ENCODE results near the gene WWTR1.

Gene WWTR1

DNA sequence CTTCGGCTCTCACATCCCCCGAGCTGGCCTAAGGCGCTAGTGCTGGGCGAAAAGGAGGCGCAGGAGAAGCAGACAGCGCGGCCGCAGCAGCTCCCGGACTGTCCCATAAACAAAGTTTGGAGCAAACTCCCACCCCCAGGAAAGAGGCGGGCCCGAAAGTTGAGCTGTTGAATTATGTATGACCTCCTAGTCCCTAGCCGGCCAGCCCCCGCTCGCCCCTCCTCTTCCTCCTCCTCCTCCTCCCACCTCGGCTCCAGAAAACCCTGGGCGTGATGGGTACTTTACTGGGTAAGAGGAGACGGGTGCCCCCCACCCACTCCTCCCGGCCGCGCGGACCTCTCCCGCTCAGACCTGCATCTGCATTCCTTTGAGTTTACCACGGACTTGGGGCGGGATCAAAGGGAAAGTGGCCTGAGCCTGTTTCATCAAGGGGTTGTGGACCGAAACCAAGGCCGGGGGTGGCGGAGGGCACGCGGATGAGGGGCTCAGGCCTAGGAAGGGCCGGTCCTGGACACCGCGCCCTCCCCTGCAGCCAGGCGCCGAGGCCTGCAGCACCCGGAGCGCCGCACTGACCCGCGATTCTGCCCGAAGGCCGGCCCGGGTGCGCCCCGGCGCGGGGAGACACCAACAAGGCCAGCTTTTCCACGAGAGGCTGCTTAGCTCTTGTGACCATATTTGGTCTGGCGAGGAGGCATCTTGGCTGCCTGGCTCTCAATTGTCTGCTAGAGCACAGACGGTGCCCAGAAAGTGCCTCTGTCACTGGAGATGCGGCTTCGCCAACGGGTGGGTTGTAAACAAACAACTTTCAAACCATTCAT lies at the start of gene WWTR1:
Gene WWTR1, minus strand, starts transcription at position 100 of the 818 bp plus-strand sequence. CDS start 719 bp downstream, outside the sequence.
- no peak for DNase-seq

DNA sequence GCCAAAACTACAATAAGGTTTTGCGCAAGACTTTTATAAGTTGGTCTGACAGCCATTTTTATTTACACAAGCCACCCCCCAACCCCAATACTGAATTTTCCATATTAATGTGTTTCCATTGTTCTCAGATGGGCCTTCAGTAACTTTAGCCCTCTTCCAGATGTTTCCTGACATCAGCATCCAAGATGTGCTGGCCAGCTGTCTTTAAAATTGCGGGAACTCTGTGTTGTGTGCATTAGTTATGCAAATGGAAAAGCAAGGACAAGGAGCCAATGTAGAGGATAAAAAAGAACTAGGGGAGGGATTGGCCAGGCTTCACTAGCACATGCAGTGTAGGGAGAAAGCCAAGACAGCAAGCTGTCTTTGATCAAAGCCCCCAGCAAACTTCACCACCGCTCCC lies 49.1 kb upstream of the WWTR1 start:
- DNase-seq = no peak

DNA sequence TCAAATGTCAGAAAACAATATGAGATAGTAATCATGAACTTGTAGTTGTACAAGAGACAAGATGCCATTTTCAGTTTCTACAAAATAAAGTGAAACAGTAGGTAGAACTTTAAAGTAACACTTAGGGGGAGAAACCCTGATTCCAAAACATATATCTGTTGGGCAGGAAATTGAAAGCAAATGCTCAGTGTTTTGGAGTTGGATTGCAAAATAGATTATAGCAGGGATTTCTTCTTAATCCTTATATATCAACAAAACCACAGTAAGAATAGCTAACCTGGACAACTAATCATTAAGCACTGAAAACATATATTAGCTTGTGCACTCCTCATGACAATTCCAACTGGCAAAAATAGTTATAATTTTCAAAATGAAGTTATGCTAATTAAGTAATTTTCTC lies 47.6 kb upstream of the WWTR1 start:
- DNase-seq = no peak

DNA sequence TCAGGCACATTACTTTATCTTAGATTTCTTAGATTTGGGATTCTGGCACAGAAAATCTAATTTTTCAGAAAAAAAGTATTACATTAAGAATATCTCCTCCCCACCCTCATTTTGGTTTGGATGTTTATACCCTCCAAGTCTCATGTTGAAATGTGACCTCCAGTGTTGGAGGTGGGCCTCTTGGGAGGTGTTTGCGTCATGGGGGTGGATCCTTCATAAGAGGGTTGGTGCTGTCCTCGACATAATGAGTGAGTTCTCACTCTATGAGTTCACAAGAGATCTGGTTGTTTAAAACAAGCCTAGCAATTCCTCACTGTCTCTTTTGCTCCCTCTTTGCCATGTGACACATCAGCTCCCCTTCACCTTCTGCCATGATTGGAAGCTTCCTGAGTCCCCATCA lies 45.6 kb upstream of the WWTR1 start:
- DNase-seq = no peak

DNA sequence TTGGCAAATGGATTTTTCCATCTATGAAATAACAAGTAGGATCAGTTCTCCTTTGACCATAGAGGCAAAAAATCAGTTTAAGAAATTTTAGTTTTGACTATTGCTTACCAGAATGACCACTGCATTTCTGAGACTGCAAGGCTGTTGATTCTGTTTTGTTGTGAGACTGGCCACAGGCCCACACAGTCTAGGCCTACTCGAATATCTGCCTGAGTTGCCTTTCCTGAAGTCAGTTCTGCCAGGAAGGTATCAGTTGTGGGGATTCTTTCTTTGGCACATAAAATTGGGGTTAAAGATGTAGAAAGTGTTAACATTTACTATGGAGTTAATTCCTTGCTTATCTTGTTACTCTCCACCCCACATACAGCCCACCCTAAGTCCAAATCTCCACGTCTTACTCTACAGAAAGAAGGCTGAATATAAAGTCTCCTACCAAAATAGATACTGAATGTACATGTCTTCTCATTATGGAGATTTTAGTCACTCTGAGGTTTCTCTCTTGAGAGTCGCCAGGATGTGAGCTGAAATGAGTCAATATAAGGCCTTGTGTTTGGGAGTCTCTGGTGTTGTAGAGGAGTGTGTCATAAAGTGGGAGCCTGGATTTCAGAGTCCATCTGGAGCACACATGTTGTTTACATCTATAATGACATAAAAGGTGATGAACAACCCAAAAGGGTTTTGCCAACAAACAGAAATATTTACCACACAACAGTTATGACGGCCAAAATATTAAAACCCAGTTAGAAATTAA lies 45.0 kb upstream of the WWTR1 start:
- no peak for DNase-seq

DNA sequence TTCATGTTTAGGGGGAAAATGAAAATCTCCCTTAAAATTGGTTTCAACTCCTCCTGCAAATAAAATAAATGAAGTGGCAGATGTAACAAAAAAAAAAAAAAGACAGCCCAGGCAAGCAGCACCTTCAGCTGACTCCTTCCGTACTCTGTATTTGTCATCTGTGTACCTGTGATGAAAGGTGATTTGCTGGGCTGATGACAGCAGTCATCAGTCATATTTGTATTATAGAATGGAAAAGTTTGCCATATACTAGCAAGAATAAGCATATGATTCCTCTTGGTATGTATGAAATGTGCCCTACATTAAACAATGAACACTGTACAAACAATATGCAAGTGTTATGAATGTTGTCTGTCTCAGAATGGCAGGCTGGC lies 44.1 kb upstream of the WWTR1 start:
- no peak for DNase-seq

DNA sequence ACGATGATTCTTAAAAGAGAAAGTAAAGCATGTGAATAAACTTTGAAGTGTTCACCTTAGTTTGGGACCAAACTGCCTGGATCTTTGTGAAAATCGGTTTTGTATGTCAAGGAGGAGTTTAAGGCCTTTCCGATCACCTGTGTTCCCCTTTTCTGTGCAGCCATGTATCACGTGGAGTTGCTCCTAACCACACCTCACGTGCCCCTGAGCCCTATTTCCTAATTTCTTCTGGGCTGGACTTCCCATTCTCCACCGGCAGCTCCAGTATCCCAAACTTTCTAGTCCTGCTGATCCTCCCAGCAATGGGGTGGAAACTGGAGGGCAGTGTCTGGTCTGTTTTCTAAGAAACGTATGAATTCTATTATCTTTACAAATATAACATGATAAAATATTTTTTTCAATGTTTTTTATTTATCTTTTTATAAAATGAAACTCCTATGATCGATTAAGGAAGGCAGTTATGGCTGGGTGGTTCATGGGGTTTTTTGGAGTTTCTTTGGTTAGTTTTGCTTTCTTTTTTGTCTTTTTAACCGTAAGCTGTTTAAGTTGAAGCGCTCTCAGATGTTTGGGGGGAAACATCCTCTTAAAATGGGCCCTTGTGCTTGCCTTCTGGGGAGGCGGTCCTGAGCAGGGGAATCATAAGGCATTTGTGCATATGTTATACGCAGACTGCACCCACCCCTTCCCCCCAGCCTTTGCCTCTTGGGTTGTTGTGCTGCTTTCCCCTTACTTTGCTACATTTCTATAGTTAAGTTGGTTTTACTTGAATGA lies 43.6 kb upstream of the WWTR1 start:
- DNase-seq = no peak

DNA sequence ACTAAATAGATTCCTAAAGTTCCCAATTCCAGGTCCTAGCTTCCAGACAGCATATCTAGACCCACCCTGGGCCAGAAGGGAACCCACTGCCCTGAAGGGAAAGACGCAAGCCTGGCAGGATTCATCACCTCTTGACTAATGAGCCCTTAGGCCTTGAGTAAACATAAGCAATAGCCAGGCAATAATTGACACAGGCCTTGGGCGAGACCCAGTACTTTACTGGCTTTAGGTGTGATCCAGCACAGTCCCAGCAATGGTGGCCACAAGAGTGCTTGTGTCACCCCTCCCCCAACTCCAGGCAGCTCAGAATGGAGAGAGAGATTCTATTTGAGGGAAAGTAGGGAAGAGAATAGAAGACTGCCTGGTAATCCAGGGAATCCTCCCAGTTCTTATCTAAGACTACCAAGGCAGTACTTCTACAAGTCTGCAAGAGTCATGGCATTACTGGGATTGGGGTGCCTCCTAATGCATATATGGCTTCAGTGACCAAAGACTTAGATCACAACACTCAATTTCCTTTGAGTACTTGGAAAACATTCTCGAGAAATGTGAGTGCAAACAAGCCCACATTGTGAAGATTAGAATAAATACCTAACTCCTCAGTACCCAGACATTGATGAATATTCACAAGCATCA lies 30.4 kb upstream of the WWTR1 start:
- no peak for DNase-seq

DNA sequence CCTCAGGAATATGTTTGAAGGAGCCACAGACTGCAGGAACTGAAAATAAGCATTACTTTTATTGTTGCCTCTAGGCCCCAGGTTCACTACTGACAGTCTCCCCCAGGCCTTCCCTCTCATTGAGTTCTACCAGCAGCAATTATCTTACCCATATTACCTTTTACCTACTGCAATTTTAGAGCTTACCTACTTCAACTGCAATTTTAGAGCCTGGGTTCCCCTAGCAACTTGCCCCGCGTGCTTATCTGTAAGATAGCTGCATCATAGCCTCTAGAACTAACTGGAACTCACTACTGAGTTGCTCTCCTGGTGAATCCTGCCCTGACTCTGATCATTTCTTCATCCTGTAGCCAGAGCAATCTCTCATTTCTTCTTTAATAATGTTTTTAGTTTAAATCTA lies 29.2 kb upstream of the WWTR1 start:
- no peak for DNase-seq

DNA sequence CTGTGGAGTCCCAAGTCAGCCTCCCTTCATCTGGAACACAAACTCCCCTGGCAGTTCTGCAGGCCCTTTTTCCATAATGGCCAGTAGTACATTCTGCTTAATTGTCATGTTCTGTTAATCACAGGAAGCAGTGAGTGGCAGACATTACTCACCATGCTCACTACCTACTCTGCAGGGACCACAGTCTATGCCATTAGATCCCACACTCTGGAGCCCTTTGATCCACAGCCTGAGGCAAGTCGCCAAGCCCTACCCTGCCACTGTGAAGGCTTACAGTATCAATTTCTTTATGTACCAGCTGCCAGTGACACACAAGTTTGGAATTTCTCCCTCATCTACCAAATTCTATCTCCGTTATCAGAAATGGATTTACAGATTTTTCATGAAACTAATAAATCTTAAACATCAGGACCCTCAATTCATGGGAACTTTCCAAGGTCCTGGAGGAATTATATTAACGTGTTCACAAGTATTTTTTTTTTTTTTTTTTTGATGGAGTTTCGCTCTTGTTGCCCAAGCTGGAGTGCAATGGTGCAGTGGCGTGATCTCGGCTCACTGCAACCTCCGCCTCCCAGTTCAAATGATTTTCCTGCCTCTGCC lies 20.6 kb upstream of the WWTR1 start:
- no peak for DNase-seq

DNA sequence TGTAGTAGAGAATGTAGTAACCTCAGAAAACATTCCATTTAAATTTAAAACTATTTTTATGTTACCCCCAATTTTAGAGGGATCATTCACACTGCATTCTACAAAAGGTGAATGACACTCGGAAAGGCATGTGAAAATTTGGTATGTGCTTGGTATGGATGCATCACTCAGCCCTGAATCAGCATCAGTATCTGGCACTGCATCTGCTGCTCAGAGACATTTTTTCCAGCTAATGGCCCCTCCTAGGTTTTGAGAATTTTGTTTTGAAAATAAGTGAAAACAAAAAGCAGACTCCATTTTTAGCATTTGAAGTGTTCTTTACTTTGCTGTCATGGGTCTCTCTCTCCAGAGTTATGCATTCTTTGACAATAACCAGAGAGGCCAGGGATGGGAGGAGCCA lies 15.6 kb upstream of the WWTR1 start:
- DNase-seq = no peak

DNA sequence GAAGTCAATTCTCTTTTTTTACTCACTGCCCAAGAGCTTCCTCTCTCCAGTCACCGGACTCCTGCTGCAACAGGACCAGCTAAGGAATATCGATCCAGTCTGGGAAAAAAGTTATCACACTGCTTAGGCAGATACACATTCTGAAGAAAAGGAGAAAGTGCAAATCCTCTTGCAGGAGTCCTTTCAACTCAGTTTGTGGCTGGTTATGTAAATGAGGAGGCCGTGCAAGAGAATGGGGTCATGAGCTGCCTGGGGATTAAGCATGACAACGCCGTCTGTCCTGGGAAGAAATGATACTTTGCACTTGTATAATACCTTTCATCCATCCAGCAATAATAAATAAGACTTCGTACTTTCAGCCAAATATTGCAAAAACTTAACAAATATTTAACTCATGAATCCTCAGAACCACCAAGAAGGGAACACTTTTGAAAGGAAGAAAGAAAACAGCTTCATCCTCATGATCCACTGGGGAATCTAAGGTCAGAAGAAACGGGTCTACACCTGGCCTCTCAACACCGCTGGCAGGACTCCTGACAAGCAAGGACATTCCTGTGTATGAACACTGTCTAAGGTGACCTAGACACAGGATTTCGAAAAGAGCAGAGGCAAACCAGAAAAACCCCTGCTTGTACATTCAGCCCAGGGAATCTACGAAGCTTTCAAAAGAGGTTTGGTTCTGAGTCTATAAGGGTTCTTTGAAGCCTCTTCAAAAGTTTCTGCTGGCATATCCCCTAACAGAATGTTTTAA lies 13.1 kb upstream of the WWTR1 start:
- no peak for DNase-seq

DNA sequence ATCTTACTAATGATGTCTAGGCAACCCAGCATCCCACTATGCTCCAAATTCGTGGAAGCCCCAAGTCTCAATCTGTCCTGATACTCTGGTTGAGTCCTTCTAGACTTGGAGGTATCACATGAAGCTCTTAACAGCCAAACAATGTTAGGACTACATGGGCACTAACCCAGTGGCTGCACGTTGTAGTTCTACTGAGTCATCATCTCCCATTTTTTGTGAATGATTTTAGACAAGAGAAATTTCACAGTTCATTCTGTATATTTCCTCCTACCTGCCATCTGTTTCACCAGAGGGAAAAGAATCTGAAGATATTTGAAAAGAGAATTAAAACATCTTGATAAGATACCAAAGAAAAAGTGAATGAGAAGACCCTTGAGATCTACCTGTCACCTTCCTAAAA lies 9.8 kb upstream of the WWTR1 start:
- DNase-seq = no peak

DNA sequence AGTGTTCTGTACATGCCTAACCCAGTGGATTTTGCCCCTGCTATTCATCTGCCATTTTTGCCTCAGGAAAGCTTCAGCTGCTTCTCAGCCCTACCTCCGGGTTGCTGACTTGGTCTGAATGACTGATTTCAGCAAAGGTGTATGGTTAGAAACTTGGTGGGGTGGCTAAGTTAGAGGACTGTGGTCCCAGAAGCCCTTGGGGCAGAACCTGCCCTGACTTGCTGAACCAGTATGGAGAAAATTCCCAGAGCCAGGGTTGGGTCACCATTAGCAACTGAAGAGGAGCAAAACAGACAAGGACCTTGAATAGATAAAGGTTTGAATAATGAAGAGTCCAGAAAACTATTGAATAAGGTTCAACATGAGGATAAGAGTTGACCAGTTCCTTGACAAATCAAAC lies 6.1 kb upstream of the WWTR1 start:
- no peak for DNase-seq

DNA sequence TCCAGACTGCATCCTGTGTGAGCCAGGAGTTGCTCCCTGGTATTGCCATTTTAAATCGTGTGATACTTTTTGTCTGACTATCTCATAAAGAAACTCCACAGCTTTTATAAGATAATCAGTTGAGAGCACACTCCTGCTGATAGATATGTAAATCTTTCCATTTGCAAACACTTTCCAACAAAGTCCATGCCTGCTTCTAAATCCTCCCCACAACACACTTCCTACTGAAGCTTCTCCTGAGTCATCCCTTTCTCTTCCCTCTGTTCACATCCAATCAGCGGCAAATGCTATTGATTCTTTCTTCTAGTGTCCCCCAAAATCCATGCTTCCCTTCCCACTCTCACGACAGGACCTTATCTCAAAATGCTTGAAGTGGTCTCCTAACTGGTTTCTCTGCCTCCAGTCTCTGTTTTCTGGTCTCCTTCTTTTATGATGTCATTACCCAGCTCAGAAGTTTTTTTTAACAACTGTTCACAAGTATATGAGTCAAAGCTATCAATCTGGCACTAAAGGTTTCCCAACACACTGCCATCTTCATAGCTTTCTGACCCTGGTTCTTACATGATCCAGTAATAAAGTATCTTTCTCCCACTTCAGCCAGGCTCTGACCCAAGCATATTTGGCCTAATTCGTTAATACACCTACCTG lies 4.5 kb upstream of the WWTR1 start:
- DNase-seq = no peak

DNA sequence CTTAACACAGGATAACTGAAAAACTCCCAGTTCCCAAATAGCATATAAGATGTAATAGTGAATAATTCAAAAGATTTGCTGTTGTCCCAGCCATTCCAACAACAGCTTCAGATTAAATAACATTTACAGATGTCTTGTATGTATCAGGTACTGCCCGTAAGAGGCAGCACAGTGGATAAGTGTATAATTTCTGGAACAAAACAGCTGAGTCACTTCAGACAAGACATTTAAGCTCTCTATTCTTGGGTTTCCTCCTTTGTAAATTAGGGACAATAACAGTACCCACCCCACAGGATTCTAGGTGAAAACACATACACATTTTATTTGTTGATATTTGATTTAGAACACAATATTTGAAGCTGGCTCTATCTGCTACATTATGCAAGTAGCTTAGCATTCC lies 2.6 kb upstream of the WWTR1 start:
- DNase-seq = no peak

DNA sequence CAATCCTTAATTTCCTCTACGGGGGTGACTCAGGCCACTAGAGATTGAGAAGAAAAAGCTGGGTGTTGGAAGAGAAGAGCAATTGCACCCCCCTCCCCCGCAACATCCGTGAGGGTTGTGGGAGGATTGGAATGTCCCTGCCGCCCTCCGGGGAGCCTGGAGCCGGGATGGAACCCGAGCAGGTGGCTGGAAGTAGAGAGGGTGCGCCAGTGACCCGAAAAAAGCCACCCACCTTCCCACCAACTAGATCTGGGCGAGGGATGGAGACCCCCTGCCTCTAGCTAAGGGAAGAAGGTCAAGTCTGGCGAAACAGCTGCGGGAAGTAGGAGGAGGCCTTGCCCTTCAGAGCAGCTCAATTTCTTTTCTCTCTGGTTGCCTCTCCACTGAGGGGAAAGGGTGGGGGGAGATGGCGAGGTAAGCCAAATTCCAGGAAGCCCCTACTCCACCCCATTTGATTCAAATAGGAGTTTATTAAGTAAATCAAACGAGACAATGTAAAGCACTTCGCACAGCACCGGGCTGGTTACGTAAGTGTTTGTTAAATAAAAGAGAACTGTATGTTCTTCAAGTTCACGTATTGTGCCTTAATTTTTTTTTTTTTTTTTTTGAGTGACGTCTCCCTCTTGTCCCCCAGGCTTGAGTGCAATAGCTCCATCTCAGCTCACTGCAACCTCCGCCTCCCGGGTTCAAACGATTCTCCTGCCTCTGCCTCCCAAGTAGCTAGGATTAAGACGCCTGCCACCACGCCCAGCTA lies 1.1 kb upstream of the WWTR1 start:
- no peak for DNase-seq

DNA sequence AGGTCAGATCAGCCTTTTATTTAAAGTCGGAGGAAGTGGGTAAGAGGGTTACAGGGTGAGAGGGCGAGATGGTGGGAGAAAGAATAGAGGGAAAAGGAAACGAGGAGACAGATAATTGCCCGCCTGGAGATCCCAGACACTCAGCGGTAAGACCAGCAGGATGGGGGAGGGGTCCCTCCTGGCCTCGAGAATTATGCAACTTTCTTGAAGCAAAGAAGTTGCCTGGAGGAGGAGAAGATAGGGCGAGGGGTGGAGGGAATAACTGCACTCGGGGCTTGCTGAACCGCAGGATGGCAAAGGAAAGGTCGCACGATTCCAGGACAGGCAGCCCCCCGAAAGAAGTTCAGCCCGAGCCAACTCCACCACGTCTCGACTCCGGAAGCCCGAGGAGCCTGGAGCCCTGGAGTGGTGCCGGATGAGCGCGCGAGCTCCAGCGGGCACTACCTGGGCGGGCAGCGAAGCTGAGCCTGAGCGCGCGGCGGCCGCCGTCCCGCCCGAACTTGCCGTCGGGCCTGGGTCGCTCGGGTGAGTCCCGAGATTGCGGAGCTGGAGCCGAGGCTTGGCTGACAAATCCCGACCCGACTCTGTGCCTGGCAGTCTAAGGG lies 402 bp downstream of the WWTR1 start:
- no peak for DNase-seq

DNA sequence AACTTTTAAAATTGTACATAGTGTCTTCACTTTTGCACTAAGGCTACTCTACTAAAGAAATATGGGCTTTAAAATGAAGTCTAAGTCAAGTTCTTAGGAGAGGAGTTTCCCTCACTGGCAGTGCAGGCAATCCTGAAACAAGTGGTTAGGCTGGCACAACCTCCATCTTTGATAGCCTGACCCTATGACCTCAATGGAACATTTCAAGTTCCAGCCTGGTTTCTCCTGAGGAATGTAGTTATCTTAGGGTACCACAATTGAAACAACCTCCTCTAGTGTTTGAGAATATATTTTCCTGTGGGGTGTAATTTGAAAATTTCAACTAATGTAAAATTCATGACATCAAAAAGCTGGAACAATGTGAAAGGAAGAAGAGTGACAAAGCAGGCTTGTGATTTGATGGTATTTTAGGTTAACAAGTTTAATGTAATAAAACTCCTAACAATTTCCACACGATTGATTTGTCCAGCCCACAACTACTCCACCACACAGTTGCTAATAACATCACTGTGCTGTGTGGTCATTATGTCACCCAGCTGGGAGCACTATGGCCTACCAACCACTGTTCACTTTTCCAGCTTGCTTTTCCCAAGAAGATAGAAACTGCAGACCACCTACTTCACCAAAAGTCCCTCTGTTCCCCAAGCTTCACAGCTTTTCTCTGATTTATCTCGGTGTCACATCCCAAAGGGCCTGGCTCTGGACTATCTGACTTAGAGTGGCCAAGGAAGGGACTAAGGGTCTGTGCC lies 1.8 kb downstream of the WWTR1 start:
- no peak for DNase-seq

DNA sequence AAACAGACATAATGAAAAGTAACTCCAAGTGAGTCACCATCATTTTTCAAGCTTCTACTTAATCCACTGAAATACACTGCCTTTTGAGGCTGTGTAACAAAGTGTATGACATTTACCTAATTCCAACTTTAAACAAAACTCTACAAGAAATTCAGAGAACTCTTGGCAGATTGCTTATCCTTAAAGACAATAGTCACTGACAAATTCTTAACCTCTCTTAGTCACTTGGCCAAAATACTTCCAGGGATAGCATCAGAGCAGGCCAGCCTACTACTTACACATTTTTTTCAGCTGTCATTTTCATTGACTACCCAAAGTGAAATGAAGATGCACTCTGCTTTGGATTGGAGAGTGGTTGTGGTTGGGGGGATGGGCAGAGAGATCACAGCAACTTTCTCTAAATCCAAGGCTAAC lies 3.6 kb downstream of the WWTR1 start:
- no peak for DNase-seq
